Measurements from ENCODE around the gene DDR2. TPM values are rescaled to one million over a fixed set of nuclear protein-coding genes. Genes with fewer than 3 reads are reported as not detected.

The DDR2 gene
- total RNA-seq, 1 donor from 2014 or later, result 0.69 TPM

- H3K27me3 ChIP-seq, result no peaks in the 10 kb centered on the region
Measured at GRCh38 chr1:162753998-162754585, 121.8 kb downstream of the DDR2 start.

GRCh38 chr1:162755306-162755705 is 123.0 kb downstream of the DDR2 start:
- Histone ChIP-seq H3K36me3 (no peaks in the 10 kb centered on the region), H3K4me3 (no peak overlapping the region), H3K9ac (no peak overlapping the region), H3K4me2 (no peak overlapping the region), H4K20me1 (ENCODE audit: low read depth) (no peaks in the 10 kb centered on the region), H3K79me2 (ENCODE audit: low read depth) (no peaks in the 10 kb centered on the region), H3K27ac (no peak overlapping the region), H3F3A (ENCODE audit: low read depth) (no peaks in the 10 kb centered on the region), H3K9me3 (ENCODE audit: low read depth) (no peaks in the 10 kb centered on the region), H3K4me1 (no peaks in the 10 kb centered on the region), H3K27me3 (no peaks in the 10 kb centered on the region), H2AFZ (replicated peaks) (no peak overlapping the region)
- no peaks in the 10 kb centered on the region for H3K4me1 Mint-ChIP-seq
- H3K27me3 Mint-ChIP-seq (ENCODE audit: insufficient read depth, low read depth), result peaks cover 5% of the 10 kb centered on the region
- DNase-seq (ENCODE audit: low spot score), result no peak
- TF ChIP-seq EZH2phosphoT487 (IDR thresholded peaks at IDR 0.05) (no peak), CTCF (IDR thresholded peaks at IDR 0.05) (no peak), EZH2 (IDR thresholded peaks at IDR 0.05) (no peak)
- no peak overlapping the region for H3K4me3 Mint-ChIP-seq
- peaks cover 5% of the 10 kb centered on the region for H3K9me3 Mint-ChIP-seq
- no peaks in the 10 kb centered on the region for H3K36me3 Mint-ChIP-seq
- H3K27ac Mint-ChIP-seq, result no peak overlapping the region

More at GRCh38 chr1:162753998-162754585, 121.8 kb downstream of the DDR2 start:
- H3K9ac ChIP-seq, result no peak overlapping the region
- H3K9me3 ChIP-seq (ENCODE audit: low read depth), result no peaks in the 10 kb centered on the region
- H3K4me1 ChIP-seq, result no peaks in the 10 kb centered on the region
- TF ChIP-seq EZH2 (IDR thresholded peaks at IDR 0.05) (no peak), CTCF (IDR thresholded peaks at IDR 0.05) (no peak), EZH2phosphoT487 (IDR thresholded peaks at IDR 0.05) (no peak)
- Mint-ChIP-seq H3K27me3 (ENCODE audit: insufficient read depth, low read depth) (peaks cover 3% of the 10 kb centered on the region), H3K36me3 (no peaks in the 10 kb centered on the region), H3K4me3 (no peak overlapping the region), H3K4me1 (no peaks in the 10 kb centered on the region), H3K9me3 (peaks cover 7% of the 10 kb centered on the region), H3K27ac (no peak overlapping the region)
- DNase-seq (ENCODE audit: low spot score), result no peak
- no peak overlapping the region for H3K27ac ChIP-seq
- no peaks in the 10 kb centered on the region for H3K36me3 ChIP-seq
- H2AFZ ChIP-seq (replicated peaks), result no peak overlapping the region
- no peak overlapping the region for H3K4me3 ChIP-seq
- no peak overlapping the region for H3K4me2 ChIP-seq
- H4K20me1 ChIP-seq (ENCODE audit: low read depth), result no peaks in the 10 kb centered on the region
- H3K79me2 ChIP-seq (ENCODE audit: low read depth), result no peaks in the 10 kb centered on the region
- no peaks in the 10 kb centered on the region for H3F3A ChIP-seq (ENCODE audit: low read depth)

GRCh38 chr1:162756523-162756922 is 124.3 kb downstream of the DDR2 start:
- Histone ChIP-seq H3K79me2 (ENCODE audit: low read depth) (no peaks in the 10 kb centered on the region), H3K4me3 (no peak overlapping the region), H3K27me3 (no peaks in the 10 kb centered on the region), H3K9me3 (ENCODE audit: low read depth) (no peaks in the 10 kb centered on the region), H3K36me3 (no peaks in the 10 kb centered on the region), H2AFZ (replicated peaks) (no peak overlapping the region), H3K4me1 (no peaks in the 10 kb centered on the region), H3K27ac (no peak overlapping the region), H3K9ac (no peak overlapping the region), H3K4me2 (no peak overlapping the region), H3F3A (ENCODE audit: low read depth) (no peaks in the 10 kb centered on the region), H4K20me1 (ENCODE audit: low read depth) (no peaks in the 10 kb centered on the region)
- no peak for TF ChIP-seq EZH2phosphoT487 (IDR thresholded peaks at IDR 0.05)
- TF ChIP-seq EZH2 (IDR thresholded peaks at IDR 0.05), result no peak
- no peak for TF ChIP-seq CTCF (IDR thresholded peaks at IDR 0.05)
- no peak overlapping the region for H3K4me3 Mint-ChIP-seq
- H3K4me1 Mint-ChIP-seq, result no peaks in the 10 kb centered on the region
- H3K27me3 Mint-ChIP-seq (ENCODE audit: insufficient read depth, low read depth), result peaks cover 5% of the 10 kb centered on the region
- H3K9me3 Mint-ChIP-seq, result peaks cover 2% of the 10 kb centered on the region
- DNase-seq (ENCODE audit: low spot score), result no peak
- no peaks in the 10 kb centered on the region for H3K36me3 Mint-ChIP-seq
- H3K27ac Mint-ChIP-seq, result no peak overlapping the region
